Effector memory CD4-positive, alpha-beta T cell (primary cell): ENCODE measurements around the gene AHCTF1.
"Not testable (repeated sequence)": the region's sequence is repeated elsewhere in the genome, so short reads cannot be mapped to it uniquely, and the experiment has no call there.

Source experiments
- DNase-seq, 3 donors: peaks; one replicate each; pipeline ENCODE4 v3.0.0-alpha.2; 2020
- H3K27ac ChIP-seq: 2 replicates; pipeline ENCODE4 v1.7.0; 2013; ENCODE audit warnings: mild to moderate bottlenecking, low read length, moderate library complexity; ENCODE audit not compliant: insufficient read depth, poor library complexity, severe bottlenecking
- H3K27me3 ChIP-seq: replicated peaks from 2 replicates; pipeline ENCODE4 v1.7.0; 2013; ENCODE audit warnings: mild to moderate bottlenecking, low read length; ENCODE audit not compliant: insufficient read depth, control insufficient read depth, poor library complexity, severe bottlenecking
- H3K36me3 ChIP-seq: 2 replicates; pipeline ENCODE4 v1.7.0; 2013; ENCODE audit warnings: mild to moderate bottlenecking, low read length, moderate library complexity; ENCODE audit not compliant: control insufficient read depth, insufficient read depth
- H3K4me1 ChIP-seq: 2 replicates; pipeline ENCODE4 v1.7.0; 2013; ENCODE audit warnings: low read length, mild to moderate bottlenecking; ENCODE audit not compliant: control insufficient read depth, insufficient read depth, poor library complexity, severe bottlenecking
- H3K4me3 ChIP-seq: 2 replicates; pipeline ENCODE4 v1.7.0; 2013; ENCODE audit warnings: low read length, low read depth, mild to moderate bottlenecking; ENCODE audit not compliant: insufficient read depth, poor library complexity, severe bottlenecking
- H3K9me3 ChIP-seq: 2 replicates; pipeline ENCODE4 v1.7.0; 2013; ENCODE audit warnings: mild to moderate bottlenecking, low read length, moderate library complexity; ENCODE audit not compliant: control insufficient read depth

The AHCTF1 gene

GRCh38 chr1:246923482-246923881 is 8.3 kb downstream of the AHCTF1 start:
- H3K4me3 ChIP-seq: no peak overlapping the region
- H3K36me3 ChIP-seq: peaks cover 9% of the 10 kb centered on the region
- H3K9me3 ChIP-seq: no peaks in the 10 kb centered on the region
- DNase-seq: no peak
- H3K27ac ChIP-seq: no peak overlapping the region
- H3K4me1 ChIP-seq: peaks cover 2% of the 10 kb centered on the region
- H3K27me3 ChIP-seq: no peaks in the 10 kb centered on the region

- Histone ChIP-seq H3K9me3 (no peaks in the 10 kb centered on the region), H3K4me3 (no peak overlapping the region), H3K27ac (no peak overlapping the region), H3K27me3 (no peaks in the 10 kb centered on the region), H3K4me1 (peaks cover 2% of the 10 kb centered on the region), H3K36me3 (peaks cover 23% of the 10 kb centered on the region)
- DNase-seq: no peak
Measured at GRCh38 chr1:246921481-246921880, 10.3 kb downstream of the AHCTF1 start.

- H3K27me3 ChIP-seq: no peaks in the 10 kb centered on the region
- no peaks in the 10 kb centered on the region for H3K9me3 ChIP-seq
- DNase-seq: no peak
- peaks cover 22% of the 10 kb centered on the region for H3K36me3 ChIP-seq
- no peak overlapping the region for H3K27ac ChIP-seq
- peaks cover 2% of the 10 kb centered on the region for H3K4me1 ChIP-seq
- no peak overlapping the region for H3K4me3 ChIP-seq
Measured at GRCh38 chr1:246919902-246920301, 11.8 kb downstream of the AHCTF1 start.

DNA sequence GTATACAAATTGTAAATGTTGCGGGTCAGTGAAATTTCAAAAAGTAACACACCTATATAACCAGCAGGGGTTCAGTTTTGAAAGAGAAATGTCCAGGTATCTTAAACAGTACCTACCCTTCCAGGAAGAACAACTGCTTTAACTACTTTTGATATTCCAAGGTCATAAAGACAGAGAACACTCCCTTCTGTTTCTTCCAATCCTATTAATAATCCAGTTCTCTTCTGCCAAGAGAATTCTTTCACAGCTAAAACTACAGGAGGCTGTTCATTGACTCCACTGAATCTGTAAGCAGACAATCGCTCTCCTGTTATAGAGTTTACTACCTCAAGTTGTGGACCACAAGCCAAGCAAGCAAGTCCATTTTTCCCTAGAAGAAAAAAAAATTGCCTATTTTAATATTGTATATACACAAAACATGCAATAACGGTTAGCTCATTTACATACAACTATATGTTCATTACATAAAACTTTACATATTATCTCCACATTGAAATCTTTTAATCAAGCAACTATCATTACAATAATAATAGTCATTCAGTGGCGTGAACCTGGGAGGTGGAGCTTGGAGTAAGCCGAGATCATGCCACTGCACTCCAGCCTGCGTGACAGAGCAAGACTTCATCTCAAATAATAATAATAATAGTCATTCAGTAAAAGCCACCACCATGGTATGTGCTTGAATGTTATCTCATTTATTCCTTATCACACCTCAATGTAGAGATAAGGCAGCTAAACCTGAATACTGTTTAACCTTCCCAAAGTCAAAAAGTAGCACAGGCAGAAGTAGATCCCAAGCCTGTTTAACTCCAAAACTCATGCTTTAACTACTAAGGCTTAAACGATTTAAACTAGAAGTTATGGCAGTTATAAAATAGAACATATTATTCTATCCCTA is 15.5 kb downstream of the AHCTF1 start:
- H3K27ac ChIP-seq, DNase-seq, H3K27me3 ChIP-seq, H3K9me3 ChIP-seq, H3K4me1 ChIP-seq, H3K4me3 ChIP-seq: not testable (repeated sequence)
- peaks cover 50% of the 10 kb centered on the region for H3K36me3 ChIP-seq

- no peaks in the 10 kb centered on the region for H3K9me3 ChIP-seq
- H3K4me1 ChIP-seq: no peaks in the 10 kb centered on the region
- DNase-seq: no peak
- H3K36me3 ChIP-seq: peaks cover 76% of the 10 kb centered on the region
- H3K27me3 ChIP-seq: no peaks in the 10 kb centered on the region
- no peak overlapping the region for H3K27ac ChIP-seq
- H3K4me3 ChIP-seq: no peak overlapping the region
Measured at GRCh38 chr1:246907472-246907871, 24.3 kb downstream of the AHCTF1 start.

GRCh38 chr1:246906833-246907232 is 24.9 kb downstream of the AHCTF1 start:
- H3K4me1 ChIP-seq: no peaks in the 10 kb centered on the region
- no peaks in the 10 kb centered on the region for H3K9me3 ChIP-seq
- no peaks in the 10 kb centered on the region for H3K27me3 ChIP-seq
- no peak for DNase-seq
- H3K27ac ChIP-seq: no peak overlapping the region
- no peak overlapping the region for H3K4me3 ChIP-seq
- peaks cover 79% of the 10 kb centered on the region for H3K36me3 ChIP-seq

- Histone ChIP-seq H3K4me3 (no peak overlapping the region), H3K4me1 (no peaks in the 10 kb centered on the region), H3K27me3 (no peaks in the 10 kb centered on the region), H3K36me3 (peaks cover 89% of the 10 kb centered on the region), H3K27ac (no peak overlapping the region), H3K9me3 (no peaks in the 10 kb centered on the region)
- no peak for DNase-seq
Measured at GRCh38 chr1:246901874-246902273, 29.9 kb downstream of the AHCTF1 start.

DNA sequence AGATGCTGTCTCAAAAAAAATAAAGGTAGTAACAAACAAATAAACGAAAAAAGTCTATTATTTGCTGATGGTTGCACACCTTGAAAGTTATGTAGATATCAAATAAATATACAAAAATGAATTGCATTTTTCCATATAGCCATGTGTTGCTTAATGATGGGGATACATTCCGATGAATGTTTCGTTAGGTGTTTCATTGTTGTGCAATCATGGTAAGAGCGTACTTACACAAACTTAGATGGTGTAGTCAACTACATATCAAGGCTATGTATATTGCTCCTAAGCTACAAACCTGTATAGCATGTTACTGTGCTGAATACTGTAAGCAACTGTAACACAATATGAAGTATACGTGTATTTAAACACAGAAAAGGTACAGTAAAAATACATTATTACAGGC is 34.4 kb downstream of the AHCTF1 start:
- Histone ChIP-seq H3K4me3 (no peak overlapping the region), H3K4me1 (no peaks in the 10 kb centered on the region), H3K27ac (no peak overlapping the region), H3K36me3 (peaks cover 85% of the 10 kb centered on the region), H3K9me3 (no peaks in the 10 kb centered on the region), H3K27me3 (no peaks in the 10 kb centered on the region)
- DNase-seq: no peak

- no peaks in the 10 kb centered on the region for H3K27me3 ChIP-seq
- H3K4me3 ChIP-seq: no peak overlapping the region
- no peak for DNase-seq
- no peaks in the 10 kb centered on the region for H3K9me3 ChIP-seq
- no peaks in the 10 kb centered on the region for H3K4me1 ChIP-seq
- H3K36me3 ChIP-seq: peaks cover 79% of the 10 kb centered on the region
- no peak overlapping the region for H3K27ac ChIP-seq
Measured at GRCh38 chr1:246893191-246893939, 38.4 kb downstream of the AHCTF1 start.

DNA sequence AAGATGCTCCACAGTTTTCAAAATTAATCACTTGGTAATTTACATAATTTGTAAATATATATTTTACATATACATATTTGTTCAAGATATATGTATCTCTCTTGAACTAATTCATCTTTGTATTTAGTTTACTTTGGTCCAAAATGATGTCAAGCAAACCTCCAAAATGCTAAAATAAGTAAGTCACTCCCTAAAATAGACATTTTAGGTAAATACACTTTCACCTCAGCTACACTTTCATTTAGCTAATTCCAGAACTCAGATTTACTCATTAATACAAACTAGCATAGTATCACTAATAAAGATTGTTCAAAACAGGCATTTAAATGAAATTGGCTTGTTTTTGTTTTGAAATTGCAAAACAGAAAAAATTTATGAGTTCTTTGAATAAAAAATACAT is 40.6 kb downstream of the AHCTF1 start:
- peaks cover 79% of the 10 kb centered on the region for H3K36me3 ChIP-seq
- no peaks in the 10 kb centered on the region for H3K27me3 ChIP-seq
- no peaks in the 10 kb centered on the region for H3K4me1 ChIP-seq
- no peak overlapping the region for H3K27ac ChIP-seq
- DNase-seq: no peak
- H3K9me3 ChIP-seq: no peaks in the 10 kb centered on the region
- H3K4me3 ChIP-seq: no peak overlapping the region
